Astrocyte of the cerebellum (primary cell): ENCODE data around the gene PRCD.

Experiments used
- DNase-seq: peaks from one replicate; pipeline ENCODE4 v3.0.0-alpha.2; 2011; ENCODE audit warnings: low read depth
- H3K4me3 ChIP-seq: 2 replicates; pipeline ENCODE4 v1.5.1; 2011; ENCODE audit warnings: mild to moderate bottlenecking, low read depth, low read length, moderate library complexity
- in situ Hi-C: cut with HindIII; loops from 2 replicates; pipeline ENCODE4 v1.10.0; 2017; ENCODE audit warnings: low sequenced_read_pairs
- TF ChIP-seq, protein P1 (sequence below): IDR thresholded peaks from 2 replicates; pipeline ENCODE4 v1.5.1; 2012; ENCODE audit warnings: low read length, low read depth, moderate library complexity, mild to moderate bottlenecking; ENCODE audit errors: missing control alignments

PRCD gene

DNA sequence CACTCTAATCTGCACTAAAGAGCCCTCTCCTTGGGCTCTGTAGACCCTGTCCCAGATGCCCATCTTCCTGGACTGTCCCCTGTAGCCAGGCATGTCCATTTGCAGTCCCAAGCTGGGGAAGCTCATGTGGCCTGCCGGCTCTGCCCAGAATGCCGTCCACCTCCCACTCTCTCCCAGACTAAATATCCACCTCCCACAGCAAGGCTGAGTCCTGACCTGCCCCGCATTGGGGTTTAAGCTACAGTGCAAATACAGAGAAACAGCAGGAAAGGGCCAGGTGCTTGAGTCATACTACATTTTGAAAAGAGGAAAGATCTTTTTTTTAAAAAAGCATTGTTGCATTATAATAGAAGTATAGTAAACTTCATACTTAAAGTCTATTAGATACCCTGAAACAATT is 42.8 kb downstream of the PRCD start:
- TF ChIP-seq, protein P1, sequence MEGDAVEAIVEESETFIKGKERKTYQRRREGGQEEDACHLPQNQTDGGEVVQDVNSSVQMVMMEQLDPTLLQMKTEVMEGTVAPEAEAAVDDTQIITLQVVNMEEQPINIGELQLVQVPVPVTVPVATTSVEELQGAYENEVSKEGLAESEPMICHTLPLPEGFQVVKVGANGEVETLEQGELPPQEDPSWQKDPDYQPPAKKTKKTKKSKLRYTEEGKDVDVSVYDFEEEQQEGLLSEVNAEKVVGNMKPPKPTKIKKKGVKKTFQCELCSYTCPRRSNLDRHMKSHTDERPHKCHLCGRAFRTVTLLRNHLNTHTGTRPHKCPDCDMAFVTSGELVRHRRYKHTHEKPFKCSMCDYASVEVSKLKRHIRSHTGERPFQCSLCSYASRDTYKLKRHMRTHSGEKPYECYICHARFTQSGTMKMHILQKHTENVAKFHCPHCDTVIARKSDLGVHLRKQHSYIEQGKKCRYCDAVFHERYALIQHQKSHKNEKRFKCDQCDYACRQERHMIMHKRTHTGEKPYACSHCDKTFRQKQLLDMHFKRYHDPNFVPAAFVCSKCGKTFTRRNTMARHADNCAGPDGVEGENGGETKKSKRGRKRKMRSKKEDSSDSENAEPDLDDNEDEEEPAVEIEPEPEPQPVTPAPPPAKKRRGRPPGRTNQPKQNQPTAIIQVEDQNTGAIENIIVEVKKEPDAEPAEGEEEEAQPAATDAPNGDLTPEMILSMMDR: no peak
- no peak overlapping the region for H3K4me3 ChIP-seq

DNA sequence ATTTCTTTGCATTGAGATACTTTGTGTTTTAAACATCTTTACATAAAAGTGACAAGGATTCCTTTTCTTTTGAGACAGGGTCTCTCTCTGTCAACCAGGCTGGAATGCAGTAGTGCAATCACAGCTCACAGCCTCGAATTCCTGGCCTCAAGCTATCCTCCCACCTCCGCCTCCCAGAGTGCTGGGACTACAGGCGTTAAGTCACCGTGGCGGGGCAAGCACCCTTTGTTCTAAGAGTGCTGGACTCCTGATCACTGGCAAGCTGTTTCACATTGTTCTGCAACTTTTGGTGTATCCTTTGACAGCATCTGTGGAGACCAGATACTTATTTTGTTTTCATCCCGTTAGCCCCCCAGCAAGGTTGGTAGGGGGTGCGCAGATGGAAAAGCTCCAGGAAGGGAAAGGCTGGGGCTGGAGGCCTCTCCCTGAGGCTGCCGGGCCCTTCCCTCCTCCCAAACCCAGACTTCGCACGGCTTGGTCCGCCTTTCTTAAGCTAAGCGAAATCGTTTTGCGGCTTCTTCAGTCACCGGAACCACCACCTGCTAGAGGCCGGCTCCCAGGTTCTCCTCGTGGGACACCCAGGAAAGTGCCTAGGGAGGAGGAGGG is 44.7 kb downstream of the PRCD start:
- DNase-seq: no peak
- TF ChIP-seq, protein P1: no peak
- peak overlapping the region; percentile 43 for H3K4me3 ChIP-seq
- in situ Hi-C loops: no loop called here

More for the DNA sequence above, 42.8 kb downstream of the PRCD start:
- DNase-seq: no peak
- in situ Hi-C loops: no loop called here

DNA sequence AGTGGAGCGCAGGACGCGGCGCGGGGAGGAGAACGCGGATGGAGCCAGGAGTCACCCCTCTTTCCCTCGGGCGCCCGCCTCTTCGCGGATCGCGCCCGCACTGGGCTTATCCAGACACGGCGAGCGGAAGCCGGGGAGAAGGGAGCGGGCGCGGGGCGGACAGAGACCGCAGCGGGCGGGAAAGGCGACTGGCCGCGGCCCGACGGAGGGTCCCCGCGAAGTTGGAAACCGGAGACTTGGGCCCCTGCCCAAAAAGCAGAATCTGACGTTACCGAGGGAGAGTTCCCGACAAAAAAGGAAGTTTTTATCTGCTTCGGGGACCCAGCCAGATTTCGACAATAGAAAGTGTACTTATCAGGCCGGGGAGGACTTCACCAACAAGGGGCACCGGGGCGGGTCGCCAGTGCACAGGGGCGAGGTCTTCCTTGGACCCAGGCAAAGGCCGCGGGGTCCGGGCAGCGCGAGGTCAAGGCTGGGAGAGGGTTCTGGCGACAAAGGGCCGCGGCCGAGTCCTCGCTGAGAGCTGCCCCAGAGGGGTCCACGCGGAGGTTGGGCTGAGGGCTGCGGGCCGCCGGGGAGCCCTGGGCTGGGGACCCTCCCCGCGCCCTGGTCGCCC is 45.3 kb downstream of the PRCD start:
- peak overlapping the region; percentile 43 for H3K4me3 ChIP-seq
- DNase-seq: no peak
- TF ChIP-seq, protein P1: no peak
- in situ Hi-C loops: no loop called here

DNA sequence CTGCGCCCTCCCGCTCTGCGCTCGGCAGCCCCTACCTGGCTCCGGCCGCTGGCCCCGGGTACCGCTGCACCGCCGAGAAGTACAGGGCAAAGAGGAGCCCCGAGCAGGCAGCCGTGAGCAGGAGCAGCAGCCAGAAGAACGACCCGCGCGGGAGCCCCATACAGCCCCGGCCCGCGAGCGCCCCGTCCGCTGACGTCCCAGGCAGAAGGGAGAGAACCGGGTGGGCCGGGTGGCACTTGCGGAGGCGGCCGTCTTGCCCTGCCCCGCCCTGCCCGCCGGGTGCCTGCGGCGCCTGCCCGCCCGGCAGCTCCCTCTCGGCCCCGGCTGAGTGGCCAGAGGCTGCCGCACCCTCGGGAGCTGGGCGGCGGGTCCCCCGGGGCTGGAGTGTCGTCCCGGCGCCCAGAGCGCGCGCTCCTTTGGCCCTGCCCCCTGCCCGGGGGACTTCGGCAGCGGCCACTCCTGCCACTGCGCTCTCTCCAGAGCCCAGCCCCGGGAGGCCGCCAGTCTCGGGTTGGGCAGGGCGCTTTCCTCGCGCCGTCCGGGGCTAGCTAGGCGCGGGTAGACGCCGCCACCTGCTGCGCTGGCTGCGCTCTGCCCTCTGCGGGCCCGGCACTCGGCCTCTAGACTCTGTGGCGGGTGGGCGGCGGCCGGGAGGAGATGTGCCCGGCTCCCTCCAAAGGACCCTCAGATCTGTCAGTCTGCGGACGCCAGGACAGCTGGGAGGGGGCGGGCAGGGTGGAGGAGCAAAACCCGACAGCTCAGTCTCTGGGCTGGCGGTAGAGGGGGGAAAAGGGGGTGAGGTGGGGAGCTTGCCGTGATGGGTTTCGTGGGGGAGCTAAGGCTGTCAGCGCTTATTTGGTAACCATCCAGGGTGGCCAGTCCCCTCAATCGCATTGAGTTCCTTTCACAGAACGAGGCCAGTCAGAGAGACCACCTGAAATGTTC is 46.1 kb downstream of the PRCD start, which contains the start of gene ST6GALNAC2:
ST6GALNAC2 (minus strand) TSS at position 212 of the 945 bp plus-strand sequence; CDS start at position 160, 52 bp downstream.
- in situ Hi-C loops: no loop called here
- TF ChIP-seq, protein P1: no peak
- no peak for DNase-seq
- H3K4me3 ChIP-seq: peak within 1 kb of the TSS; percentile 43

DNA sequence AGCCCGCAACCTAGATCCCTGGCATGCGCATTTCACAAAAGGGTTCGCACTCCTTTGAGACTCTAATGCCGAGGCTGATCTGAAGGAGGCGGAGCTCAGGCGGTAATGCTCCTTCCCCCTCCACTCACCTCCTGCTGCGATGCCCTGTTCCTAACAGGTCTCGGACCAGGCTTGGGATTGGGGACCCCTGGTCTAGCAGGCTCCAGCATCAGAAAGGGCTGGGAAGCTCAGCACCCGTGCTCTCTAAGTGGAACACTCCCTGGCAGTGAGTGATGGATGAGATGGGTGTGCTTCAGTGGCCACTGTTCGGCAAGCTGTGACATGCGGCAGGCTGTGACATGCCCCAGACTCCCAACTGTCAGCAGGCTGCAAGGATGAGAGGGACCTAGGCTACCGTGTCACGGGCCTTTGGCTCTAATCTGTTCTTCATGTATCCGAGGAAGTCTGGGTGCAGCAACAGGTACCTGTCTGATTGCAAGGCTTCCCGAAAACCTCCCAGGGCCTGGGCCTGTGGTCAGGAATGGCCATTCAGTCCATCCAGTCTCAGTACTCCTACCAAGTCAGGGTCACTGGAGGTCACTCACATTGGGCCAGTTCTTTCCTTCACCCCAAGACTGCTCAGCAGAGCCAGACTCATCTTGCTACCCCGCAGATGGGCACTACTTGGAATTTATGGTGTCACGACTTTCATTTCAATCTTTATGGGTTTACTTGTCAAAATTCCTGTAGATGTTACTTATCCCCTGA is 47.1 kb downstream of the PRCD start:
- in situ Hi-C loops: no loop called here
- H3K4me3 ChIP-seq: no peak overlapping the region
- no peak for DNase-seq
- TF ChIP-seq, protein P1: no peak

DNA sequence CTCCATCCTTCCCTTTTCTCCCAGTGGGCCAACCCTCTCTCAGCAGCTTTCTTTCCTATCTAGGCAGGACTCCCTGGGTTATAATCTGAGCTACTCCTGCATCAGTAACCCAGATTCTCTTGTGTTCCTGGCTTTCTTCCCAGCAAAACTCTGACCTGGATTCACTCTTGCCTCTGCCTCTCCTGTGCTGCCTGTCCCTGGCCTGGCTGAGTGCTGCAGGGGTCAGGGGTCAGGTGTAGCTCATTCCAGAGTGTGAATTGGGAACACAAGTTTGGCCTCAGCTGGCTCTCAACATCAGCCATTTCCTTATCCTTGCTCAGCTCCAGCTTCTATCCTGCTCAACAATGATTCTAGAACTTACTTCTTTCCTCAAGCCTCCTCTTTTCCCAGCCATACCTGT is 48.3 kb downstream of the PRCD start:
- in situ Hi-C loops: no loop called here
- no peak overlapping the region for H3K4me3 ChIP-seq
- DNase-seq: no peak
- TF ChIP-seq, protein P1: no peak
